ENCODE measurements around the gene DYDC2.
"Not testable (repeated sequence)": the region's sequence is repeated elsewhere in the genome, so short reads cannot be mapped to it uniquely, and the experiment has no call there.

DYDC2 gene

GRCh38 chr10:80356563-80356988 is at the start of gene DYDC2, which contains the start of gene DYDC1:
TSS of gene DYDC2 (plus strand) at chr10:80356781. CDS start at chr10:80362444, 5,663 bp downstream.
TSS of gene DYDC1 (minus strand) at chr10:80356755. CDS start at chr10:80352601, 4,154 bp downstream.
- no peak for DNase-seq (ENCODE audit: low read depth)

- DNase-seq (ENCODE audit: low read depth) = no peak
Observed at GRCh38 chr10:80313523-80313922, 43.1 kb upstream of the DYDC2 start.

GRCh38 chr10:80315391-80315790 is 41.2 kb upstream of the DYDC2 start:
- no peak for DNase-seq (ENCODE audit: low read depth)

GRCh38 chr10:80318742-80319141 is 37.8 kb upstream of the DYDC2 start:
- DNase-seq (ENCODE audit: low read depth) = no peak

- DNase-seq (ENCODE audit: low read depth) = no peak
Observed at GRCh38 chr10:80319318-80319717, 37.3 kb upstream of the DYDC2 start.

GRCh38 chr10:80319725-80320290 is 36.8 kb upstream of the DYDC2 start:
- DNase-seq (ENCODE audit: low read depth) = no peak

- DNase-seq (ENCODE audit: low read depth) = no peak
Observed at GRCh38 chr10:80320377-80320776, 36.2 kb upstream of the DYDC2 start.

- DNase-seq (ENCODE audit: low read depth) = no peak
Observed at GRCh38 chr10:80321183-80321582, 35.4 kb upstream of the DYDC2 start.

- DNase-seq (ENCODE audit: low read depth) = no peak
Observed at GRCh38 chr10:80322158-80322557, 34.4 kb upstream of the DYDC2 start.

- DNase-seq (ENCODE audit: low read depth) = no peak
Observed at GRCh38 chr10:80322711-80323110, 33.9 kb upstream of the DYDC2 start.

GRCh38 chr10:80323311-80323710 is 33.3 kb upstream of the DYDC2 start:
- no peak for DNase-seq (ENCODE audit: low read depth)

GRCh38 chr10:80324086-80324485 is 32.5 kb upstream of the DYDC2 start:
- no peak for DNase-seq (ENCODE audit: low read depth)

- DNase-seq (ENCODE audit: low read depth) = no peak
Observed at GRCh38 chr10:80324891-80325364, 31.7 kb upstream of the DYDC2 start.

GRCh38 chr10:80333983-80334382 is 22.6 kb upstream of the DYDC2 start:
- DNase-seq (ENCODE audit: low read depth) = no peak

GRCh38 chr10:80344276-80344675 is 12.3 kb upstream of the DYDC2 start:
- DNase-seq (ENCODE audit: low read depth) = no peak

GRCh38 chr10:80344912-80345311 is 11.7 kb upstream of the DYDC2 start:
- DNase-seq (ENCODE audit: low read depth) = no peak

- no peak for DNase-seq (ENCODE audit: low read depth)
Observed at GRCh38 chr10:80350251-80350650, 6.3 kb upstream of the DYDC2 start.

GRCh38 chr10:80351220-80351619 is 5.4 kb upstream of the DYDC2 start:
- no peak for DNase-seq (ENCODE audit: low read depth)

- DNase-seq (ENCODE audit: low read depth) = no peak
Observed at GRCh38 chr10:80356989-80357850, 639 bp downstream of the DYDC2 start.

GRCh38 chr10:80357851-80358125 is 1.2 kb downstream of the DYDC2 start:
- DNase-seq (ENCODE audit: low read depth) = no peak

- DNase-seq (ENCODE audit: low read depth) = not testable (repeated sequence)
Observed at GRCh38 chr10:80358925-80359324, 2.3 kb downstream of the DYDC2 start.

- DNase-seq (ENCODE audit: low read depth) = no peak
Observed at GRCh38 chr10:80359644-80360043, 3.1 kb downstream of the DYDC2 start.

GRCh38 chr10:80365510-80365909 is 8.9 kb downstream of the DYDC2 start:
- no peak for DNase-seq (ENCODE audit: low read depth)

GRCh38 chr10:80371467-80371866 is 14.9 kb downstream of the DYDC2 start:
- no peak for DNase-seq (ENCODE audit: low read depth)
